HG03045 (cell line): ENCODE measurements around the gene AGBL1.
"Not testable (repeated sequence)": the region's sequence is repeated elsewhere in the genome, so short reads cannot be mapped to it uniquely, and the experiment has no call there.

ENCODE experiments used
- ATAC-seq: cut with Tn5 transposase; IDR thresholded peaks from one replicate; pipeline ENCODE4 v1.9.1; 2021; ENCODE audit warnings: mild to moderate bottlenecking, moderate library complexity; ENCODE audit not compliant: unreplicated experiment

Gene AGBL1

DNA sequence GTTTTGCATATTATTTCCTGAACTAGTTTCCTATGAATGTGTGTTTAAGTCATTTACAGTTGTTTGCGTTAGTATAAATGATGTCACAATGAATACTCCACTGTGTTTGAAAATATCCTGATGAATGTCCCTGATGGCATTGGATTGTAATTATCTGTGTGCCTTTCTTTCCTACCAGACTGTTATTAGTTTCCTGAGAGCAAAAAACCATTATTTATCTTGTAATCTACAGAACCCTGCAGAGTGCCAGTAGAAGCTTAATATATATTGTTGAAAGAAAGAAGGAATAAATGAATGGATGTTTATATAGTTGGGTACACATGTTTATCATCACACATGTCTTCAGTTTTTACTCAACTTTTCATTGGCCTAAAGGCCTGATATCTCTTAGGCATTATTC, 312.6 kb downstream of the AGBL1 start:
- no peak for ATAC-seq

- no peak for ATAC-seq
Observed at GRCh38 chr15:86392874-86393273, 313.2 kb downstream of the AGBL1 start.

GRCh38 chr15:86394866-86395265, 315.2 kb downstream of the AGBL1 start:
- no peak for ATAC-seq

DNA sequence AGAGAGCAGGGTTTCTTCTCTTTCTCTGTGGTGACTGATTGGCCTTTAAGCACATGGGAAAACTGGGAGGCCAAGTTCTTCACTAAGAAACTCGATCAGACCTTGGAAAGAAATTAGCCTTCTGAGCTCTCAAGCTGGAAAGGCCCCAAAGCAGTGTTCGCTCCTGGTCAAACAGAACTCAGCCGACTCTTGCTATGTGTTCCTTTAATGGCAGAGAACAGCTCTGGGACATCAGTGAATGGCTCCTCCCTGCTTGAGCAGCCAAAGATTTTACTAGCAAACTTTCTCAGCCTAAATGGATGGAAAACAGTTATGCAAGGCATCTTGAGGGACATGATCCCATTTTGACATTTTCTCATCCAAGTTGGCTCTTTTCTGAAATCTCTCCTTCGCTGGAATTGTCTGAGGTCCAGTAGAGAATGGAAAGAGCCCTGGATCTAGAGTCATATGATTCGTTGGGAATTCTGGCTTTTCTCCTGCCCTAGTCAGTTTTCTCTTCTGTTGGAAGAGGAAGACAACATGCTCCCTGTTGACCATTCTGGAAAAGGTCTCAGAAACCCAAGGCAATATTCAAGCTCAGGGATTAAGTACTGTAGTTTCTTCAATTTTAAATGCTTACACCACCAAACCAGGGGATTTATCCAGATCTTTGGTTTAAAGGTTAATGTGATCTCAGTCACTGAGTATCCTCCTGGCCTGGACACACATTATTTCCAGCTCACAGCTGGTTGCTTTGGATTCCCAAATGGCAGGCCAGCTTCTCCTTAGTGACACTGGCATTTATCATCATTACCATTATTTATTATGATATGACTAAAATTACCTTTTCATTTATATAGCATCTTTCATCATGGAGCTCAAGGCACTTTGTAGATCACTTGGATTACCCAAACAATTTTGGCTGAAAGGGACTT, 319.6 kb downstream of the AGBL1 start:
- ATAC-seq, result no peak

- no peak for ATAC-seq
Observed at GRCh38 chr15:86403221-86403620, 323.6 kb downstream of the AGBL1 start.

DNA sequence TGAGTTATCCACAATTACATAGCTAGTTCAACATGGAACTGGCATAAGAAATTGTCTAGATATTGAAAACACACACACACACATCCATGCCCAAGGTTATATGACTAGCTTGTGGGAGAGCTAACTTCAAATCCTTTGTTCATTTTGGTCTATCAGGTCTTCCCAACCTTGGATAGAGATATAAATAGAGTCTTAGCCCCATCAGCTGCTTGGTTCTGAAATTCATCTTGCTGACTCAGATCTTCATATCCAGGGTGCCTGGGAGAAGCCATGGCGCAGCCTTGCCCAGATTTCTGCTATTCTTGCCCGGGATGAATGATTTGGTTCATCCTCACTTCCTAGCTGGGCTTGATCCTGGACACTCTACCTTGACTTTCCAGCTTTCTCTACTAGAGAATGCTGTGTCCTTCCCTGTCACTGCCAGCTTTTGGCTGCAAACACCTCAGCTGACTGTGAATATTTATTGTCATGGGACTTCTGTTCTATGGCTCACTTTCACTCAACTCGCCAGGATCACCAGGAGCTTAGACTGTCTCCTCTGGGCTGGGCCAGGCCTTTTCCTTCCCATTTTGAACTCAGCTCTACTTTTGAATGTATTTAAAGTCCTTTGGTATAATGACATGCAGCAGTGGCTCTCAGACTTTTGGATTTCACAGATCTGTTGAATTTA, 324.4 kb downstream of the AGBL1 start:
- no peak for ATAC-seq

GRCh38 chr15:86408261-86408660, 328.6 kb downstream of the AGBL1 start:
- ATAC-seq, result no peak

DNA sequence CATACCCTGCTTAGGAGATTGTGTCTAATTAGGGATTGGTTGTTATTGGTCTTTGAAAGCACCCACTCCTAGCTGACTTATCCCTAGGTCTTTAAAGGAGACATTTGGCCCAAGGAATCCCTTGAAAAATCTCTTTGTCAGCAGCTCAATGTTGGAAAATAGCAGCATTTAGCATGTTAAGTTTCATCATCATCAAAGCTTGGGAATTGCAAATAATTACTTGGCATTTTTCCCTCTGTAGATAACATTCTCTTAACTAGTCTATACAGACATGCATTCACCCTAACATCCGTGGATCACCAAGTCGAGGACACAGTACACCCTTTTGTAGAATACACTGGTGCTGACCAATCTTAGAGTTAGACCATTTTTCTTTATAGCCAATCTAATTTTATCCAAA, 332.2 kb downstream of the AGBL1 start:
- ATAC-seq, result no peak

DNA sequence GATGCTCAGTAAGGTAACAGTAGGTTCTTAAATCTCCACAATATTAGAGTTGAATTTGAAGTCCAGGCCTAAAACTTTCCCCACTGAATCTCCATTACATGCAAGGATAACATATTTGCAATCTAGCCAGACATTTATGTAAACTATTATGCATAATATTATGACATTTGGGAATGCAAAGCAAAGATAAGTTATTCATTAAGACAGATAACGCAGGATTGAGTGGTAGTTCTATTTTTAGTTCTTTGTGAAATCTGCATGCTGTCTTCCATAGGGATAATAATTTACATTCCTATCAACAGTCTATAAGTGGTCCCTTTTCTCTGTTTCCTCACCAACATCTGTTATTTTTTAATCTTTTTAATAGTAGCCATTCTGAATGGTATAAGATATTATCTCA, 333.5 kb downstream of the AGBL1 start:
- ATAC-seq, result no peak

DNA sequence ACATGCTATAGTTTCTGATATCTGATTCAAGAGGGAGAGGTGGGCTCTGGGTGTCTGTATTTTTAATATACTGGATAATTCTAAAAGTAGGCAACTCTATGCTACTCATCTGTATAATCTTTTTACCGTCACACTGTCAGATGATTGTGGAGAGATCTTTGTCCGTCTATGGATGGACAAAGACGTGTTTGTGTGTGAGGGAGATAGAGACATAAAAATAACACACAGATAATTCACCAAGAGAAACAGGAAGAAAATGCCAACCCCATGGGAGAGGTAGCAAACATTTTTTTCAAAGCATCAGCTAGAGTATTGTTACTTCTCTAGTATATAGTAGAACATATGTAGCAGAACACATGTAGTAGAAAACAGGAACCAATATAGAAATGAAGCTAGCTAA, 346.1 kb downstream of the AGBL1 start:
- no peak for ATAC-seq

DNA sequence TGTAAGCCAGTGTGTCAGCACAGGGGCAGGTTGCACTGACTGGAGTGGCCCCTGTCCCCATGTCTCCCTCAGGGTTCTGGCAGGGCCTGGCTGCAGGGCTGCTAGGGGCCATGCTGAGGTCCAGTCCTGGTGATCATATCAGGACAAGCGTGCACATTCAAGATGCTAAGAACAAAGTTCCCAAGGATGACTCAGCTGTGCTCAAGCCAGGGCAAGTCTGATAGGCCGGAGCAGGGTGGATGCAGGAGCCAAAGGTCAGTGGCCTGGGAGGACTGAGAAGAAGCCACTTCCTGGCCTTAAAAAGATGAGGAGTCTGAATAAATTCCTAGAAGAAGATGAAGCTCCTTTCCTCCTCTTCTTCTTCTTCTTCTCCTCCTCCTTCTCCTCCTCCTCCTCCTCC, 353.2 kb downstream of the AGBL1 start:
- no peak for ATAC-seq

DNA sequence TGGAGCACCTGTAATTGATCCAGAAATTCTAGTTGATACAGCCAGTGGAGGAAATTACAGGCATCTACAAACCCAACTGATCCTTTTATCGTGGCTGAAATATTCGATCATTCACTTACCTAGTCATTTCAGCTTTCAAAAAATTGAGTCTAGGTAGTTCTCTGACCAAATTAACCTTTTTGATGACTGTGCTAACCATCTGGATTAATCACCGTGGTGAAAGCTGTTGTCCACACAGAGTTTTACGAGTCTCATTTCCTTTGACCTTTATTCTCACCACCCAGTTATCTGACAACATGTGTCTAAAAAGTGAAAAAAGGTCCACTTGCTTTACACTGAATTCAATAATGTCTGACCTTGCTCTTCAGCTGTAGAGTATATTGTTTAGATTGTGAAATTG, 354.3 kb downstream of the AGBL1 start:
- ATAC-seq, result no peak

DNA sequence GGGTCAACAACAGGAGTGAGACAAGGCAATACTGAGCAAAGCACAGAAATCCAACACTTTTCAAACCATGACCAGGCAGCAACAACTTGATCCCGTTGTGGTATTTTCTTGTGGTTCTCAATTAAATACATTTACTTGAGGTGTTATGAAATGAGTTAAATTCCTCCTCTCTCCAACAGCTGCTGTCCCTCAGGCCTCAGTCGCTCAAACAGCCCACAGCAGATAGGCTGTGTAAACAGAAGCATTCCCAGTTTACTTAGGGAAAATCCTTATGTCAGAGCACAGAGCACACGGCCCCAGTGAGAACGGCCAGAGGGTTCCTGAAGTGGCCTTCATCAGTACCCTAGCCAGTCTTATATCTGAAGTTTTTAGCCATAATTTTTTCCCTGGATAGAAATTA, 359.9 kb downstream of the AGBL1 start:
- ATAC-seq, result no peak

- no peak for ATAC-seq
Observed at GRCh38 chr15:86444527-86444926, 364.9 kb downstream of the AGBL1 start.

- ATAC-seq, result no peak
Observed at GRCh38 chr15:86445579-86446252, 366.0 kb downstream of the AGBL1 start.

GRCh38 chr15:86446253-86446640, 366.6 kb downstream of the AGBL1 start:
- no peak for ATAC-seq

GRCh38 chr15:86465470-86466039, 385.9 kb downstream of the AGBL1 start:
- not testable (repeated sequence) for ATAC-seq

GRCh38 chr15:86481720-86482119, 402.0 kb downstream of the AGBL1 start:
- ATAC-seq, result no peak

DNA sequence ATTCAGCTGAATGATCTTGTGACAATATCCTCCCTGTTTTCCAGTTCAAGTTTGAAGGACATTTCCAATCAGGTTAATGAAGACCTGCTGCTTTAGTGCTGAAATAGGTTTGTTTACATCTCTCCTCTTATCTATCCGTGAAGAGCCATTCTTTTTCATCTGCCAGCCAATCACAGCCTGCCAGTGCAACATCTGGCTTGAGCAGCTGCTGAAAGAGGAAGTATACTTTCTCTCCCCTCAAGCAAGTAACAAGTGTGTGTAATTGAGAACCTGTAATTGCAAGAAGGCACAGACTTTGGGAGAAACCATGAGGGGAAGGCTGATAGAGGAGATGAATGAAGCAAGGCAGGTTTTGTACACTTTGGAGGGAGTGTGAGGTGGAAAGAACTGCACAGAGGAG, 404.3 kb downstream of the AGBL1 start:
- ATAC-seq, result no peak

GRCh38 chr15:86488046-86488445, 408.4 kb downstream of the AGBL1 start:
- no peak for ATAC-seq

DNA sequence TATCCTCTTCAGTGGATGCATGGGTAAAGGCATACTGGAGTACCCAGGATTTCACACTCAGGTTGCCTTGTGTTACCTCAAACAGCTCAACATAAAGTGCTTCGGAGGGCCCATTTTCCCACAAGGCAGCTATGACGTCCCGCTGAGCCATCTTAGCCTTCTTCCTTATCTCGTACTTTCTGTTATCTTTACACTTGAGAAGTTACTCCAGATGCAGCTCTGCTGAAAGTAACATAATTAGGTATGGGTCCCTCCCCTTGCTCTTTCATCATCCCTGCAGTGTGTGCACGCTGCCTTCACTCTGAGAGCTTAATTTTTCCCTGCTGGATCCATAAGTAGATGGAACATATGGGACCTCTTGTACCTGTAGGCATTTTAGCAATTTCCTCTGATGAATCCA, 410.3 kb downstream of the AGBL1 start:
- ATAC-seq, result no peak
